GM03348 (cell line): ENCODE results near the gene SATB1.
A peak's percentile ranks its signal among the peaks of the same experiment; 100 is the strongest.
"Not testable (repeated sequence)": the region's sequence is repeated elsewhere in the genome, so short reads cannot be mapped to it uniquely, and the experiment has no call there.

ENCODE experiments used
- DNase-seq: peaks from one replicate; pipeline ENCODE4 v3.0.0; 2012; ENCODE audit warnings: low spot score

The SATB1 gene

DNA sequence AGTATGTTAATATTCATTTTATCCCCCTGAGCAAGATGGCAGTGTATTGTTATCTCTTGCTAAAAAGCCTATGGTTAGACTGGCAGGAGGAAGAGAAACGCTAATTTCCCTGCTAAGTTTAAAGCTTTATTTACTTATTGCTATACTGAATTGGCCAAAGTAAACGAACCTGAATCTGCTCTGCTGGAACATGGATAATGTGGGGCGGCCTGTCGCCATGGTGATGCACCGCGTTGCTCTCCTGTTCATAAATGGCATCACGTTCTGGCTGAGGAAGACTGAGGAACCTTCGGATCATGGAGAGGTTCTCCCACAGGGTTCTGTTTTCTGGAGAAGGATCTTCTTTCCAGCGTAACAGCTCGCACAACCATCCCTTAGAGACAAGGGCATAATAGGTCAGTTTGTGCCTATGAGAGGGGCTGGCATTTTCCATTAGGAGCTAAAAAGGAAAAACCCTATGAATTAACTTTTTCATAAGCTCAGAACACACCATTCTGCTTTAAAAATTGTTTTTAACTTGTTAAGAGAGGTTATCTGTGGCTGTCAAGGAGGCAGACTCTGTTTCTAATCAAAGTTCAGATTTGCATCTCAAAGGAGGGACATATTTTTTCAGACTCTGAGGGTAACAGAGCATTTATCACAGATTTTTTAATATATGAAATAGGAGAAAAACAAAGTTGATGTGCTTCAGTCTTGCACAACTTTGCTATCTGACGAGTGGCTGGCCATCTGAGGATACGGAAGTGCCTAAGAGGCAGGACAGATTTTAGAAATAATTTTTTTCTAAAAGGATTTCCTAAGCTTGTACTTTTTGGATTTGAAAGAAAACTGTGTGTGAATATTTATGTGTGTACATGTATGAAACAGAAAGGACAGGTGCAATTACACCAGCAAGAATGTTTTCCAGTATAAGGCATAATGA lies 73.1 kb downstream of the SATB1 start:
- DNase-seq: no peak

DNA sequence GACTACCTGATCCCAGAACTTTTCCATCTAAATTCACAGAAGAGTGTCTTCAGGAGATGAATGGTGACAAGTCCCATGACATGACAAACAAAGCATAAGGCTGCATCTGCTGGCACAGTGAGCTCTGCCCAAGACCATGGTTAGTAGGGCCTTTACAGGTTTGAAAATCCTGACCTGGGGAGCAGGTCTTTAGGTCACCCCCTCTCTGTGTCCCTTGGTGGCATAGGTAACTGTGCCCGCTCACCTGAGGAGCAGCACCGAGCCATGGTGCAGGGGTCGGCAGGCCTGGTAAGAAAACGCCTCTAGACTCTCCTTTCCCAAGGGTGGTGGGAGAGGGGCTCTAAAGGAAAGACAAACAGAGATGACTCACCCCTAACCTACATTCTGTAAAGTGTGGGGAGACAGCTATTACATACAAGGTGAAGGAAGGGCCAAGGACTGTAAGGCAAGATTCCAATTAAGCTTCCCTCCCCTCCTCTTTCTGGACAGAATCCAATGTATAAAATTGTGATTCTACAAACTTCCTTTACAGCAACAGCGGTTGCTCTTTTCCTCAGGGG lies 74.0 kb downstream of the SATB1 start:
- no peak for DNase-seq

GRCh38 chr3:18349197-18349798 lies 75.8 kb downstream of the SATB1 start:
- no peak for DNase-seq

GRCh38 chr3:18346097-18346496 lies 79.0 kb downstream of the SATB1 start:
- DNase-seq: no peak

DNA sequence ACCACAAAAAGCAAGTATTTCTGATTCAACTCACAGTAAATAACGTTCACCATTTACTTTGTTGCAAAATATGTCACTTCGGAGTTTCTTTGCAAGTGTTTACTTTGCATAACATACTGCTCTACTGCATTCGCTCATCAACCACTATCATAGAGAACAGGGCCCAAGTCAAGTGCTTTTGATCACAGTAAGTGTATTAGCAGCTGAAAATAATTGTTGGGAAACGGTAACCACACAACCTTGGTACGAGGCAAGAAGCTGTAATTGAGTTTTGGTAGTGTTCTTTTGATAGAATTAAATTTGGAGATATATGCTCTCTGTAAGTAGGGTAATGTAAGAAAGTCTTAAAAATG lies 80.1 kb downstream of the SATB1 start:
- DNase-seq: no peak

- no peak for DNase-seq
These were observed 80.7 kb downstream of the SATB1 start for GRCh38 chr3:18344306-18345014.

DNA sequence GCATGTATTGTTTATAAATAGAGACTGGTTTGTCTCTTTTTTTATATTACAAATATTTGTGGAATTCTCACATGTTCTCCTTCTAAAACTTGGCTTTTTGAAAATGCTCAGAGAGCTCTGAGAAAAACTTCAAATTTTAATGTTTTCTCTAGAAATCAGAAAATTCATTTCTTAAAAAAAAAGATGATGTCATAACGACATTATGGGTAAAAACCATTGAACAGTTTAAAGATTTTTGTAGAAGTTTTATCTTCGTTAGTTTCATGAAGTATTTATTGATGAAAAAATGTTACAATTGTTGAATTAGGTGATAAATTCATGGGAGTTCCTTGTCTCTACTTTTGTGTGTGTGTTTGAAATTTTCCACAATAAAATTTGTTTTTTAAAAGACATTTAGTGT lies 81.3 kb downstream of the SATB1 start:
- DNase-seq: no peak

GRCh38 chr3:18338827-18339514 lies 86.2 kb downstream of the SATB1 start:
- no peak for DNase-seq

DNA sequence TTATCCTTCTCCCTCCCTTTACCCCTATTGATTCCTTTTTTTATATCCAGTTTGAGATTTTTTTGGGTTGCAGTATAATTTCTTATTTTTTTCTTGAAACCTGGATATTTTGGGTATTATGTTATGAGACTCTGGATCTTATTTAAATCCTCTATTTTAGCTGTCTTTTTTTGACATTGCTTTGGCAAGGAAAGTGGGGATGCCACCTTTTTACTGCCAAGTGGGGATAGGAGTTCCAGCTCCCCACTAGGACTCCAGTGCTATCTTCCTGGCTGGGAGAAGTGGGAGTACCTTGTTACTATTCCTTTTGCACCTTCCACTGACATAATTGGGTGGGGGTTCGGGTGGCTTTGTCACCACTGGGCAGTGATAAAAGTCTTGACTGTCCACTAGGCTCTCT lies 87.9 kb downstream of the SATB1 start:
- no peak for DNase-seq

GRCh38 chr3:18334837-18335601 lies 90.1 kb downstream of the SATB1 start:
- DNase-seq: no peak

- not testable (repeated sequence) for DNase-seq
These were observed 94.2 kb downstream of the SATB1 start for GRCh38 chr3:18330772-18331441.

DNA sequence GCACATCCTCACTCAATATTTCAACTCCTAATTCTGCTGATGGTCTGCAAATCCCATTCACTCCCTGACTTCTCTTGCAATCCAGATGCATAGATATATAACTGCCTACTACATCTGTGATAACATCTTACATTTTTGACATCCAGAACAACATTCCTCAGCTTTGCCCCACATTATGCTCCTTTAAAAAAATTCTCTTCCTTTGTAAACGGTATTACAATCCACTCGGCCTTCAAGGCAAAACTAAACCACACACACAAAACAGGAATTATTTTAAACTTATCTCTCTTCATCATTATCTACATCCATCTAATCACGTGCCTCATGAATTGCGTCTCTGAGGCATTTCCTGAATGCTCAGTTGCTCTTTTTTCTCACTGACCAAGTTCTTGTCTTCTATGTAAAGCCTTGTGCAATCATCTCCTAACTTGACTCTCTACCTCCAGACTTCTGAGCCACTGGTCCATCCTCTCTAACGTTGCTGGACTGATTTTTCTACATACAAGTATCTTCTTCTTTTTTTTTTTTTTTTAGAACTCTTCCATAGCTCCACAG lies 117.0 kb downstream of the SATB1 start:
- DNase-seq: peak; percentile 10

DNA sequence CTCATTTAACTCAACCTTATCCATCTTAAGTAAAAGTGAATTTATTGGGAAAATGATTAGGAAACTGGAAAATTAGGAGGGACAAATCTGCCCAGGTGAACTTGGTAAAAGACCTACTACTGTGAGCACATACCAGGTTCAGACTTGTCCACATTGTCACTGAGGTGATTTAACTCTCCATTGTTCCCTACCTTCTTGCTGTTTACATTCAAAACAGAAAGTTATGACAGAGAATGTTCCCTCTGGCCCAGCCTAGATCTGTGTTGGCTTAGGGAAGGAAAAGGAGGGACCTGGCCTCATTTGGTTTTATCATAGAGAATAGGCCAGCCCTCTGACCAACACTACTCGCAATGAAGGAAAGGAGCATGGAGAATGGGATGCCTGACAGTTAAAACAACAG lies 117.6 kb downstream of the SATB1 start:
- no peak for DNase-seq

DNA sequence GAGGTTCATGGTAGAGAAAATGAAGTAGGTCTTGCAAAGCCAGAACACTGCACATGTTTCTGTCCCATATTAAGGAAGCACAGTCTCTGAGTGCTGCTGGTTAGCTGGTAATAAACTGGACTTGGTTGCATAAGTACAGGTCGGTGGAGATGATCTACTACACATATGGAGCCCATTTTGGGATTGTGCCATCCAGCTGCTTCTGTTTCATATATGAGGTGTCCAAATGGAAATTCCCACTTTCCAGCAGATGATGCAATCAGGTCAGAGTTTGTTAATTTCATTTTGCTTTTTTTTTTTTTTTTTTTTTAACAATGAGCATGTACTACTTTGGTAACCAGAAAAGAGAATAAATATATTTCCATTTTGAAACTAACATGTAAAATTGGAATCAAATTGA lies 122.6 kb downstream of the SATB1 start:
- DNase-seq: peak; percentile 33

DNA sequence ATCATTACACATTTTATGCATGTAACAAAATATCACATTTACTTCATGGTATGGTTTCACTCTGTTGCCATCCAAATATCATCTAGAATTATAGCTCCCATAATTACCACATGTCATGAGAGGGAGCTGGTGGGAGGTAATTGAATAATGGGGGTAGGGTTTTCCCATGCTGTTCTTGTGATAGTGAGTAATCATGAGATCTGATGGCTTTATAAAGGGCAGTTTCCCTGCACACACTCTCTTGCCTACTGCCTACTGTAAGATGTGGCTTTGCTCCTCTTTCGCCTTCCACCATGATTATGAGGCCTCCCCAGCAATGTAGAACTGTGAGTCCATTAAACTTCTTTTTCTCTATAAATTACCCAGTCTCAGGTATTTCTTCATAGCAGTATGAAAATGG lies 123.4 kb downstream of the SATB1 start:
- DNase-seq: no peak

- no peak for DNase-seq
These were observed 124.2 kb downstream of the SATB1 start for GRCh38 chr3:18300916-18301315.

DNA sequence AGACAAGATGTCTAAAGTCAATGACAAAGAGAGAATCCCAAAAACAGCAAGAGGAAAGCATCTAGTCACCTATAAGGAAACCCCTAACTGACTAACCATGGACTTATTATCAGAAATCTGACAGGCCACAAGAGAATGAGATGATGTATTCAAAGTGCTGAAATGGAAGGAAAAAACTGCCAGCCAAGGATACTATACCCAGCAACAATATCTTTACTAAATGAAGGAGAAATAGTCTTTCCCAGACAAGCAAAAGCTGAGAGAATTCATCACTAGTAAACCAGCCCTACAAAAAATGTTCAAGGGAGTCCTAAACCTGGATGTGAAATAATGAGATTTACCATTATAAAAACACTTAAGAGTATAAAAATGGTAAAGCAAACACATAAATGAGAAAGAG lies 128.0 kb downstream of the SATB1 start:
- DNase-seq: no peak
